OCI-LY3 (cell line): Measurements from ENCODE around the gene DIAPH2.

ENCODE experiments used
- H2AFZ ChIP-seq: fragments of 200-600, 300-600 bp; shearing (Covaris generic); 2 replicates; pipeline ENCODE4 v1.6.0; 2014; ENCODE audit warnings: antibody characterized with exemption, low read depth, low read length
- H3K27ac ChIP-seq: fragments of 200-600, 300-600 bp; sonication (generic); 2 replicates; pipeline ENCODE4 v1.5.1; 2014; ENCODE audit warnings: mild to moderate bottlenecking, low read length, moderate library complexity, mixed read lengths
- H3K27me3 ChIP-seq: fragments of 200-600, 300-600 bp; sonication (generic); 2 replicates; pipeline ENCODE4 v1.6.1; 2014; ENCODE audit warnings: low read depth, low read length, mixed read lengths
- H3K36me3 ChIP-seq: fragments of 200-600, 300-600 bp; sonication (generic); replicated peaks from 2 replicates; pipeline ENCODE3; 2014; ENCODE audit warnings: low read depth, low read length, mixed read lengths
- H3K4me1 ChIP-seq: fragments of 300-600, 200-600 bp; sonication (generic); 2 replicates; pipeline ENCODE4 v1.6.1; 2014; ENCODE audit warnings: low read length, mixed read lengths
- H3K4me2 ChIP-seq: fragments of 200-600, 300-600 bp; sonication (generic); 2 replicates; pipeline ENCODE4 v1.6.1; 2014; ENCODE audit warnings: low read length, mixed read lengths
- H3K4me3 ChIP-seq: fragments of 300-600, 200-600 bp; sonication (generic); 2 replicates; pipeline ENCODE4 v1.5.1; 2014; ENCODE audit warnings: antibody characterized with exemption, mild to moderate bottlenecking, low read length, moderate library complexity
- H3K79me2 ChIP-seq: fragments of 300-600, 200-600 bp; shearing (Covaris generic); 2 replicates; pipeline ENCODE4 v1.6.1; 2014; ENCODE audit warnings: mild to moderate bottlenecking, low read length, mixed read lengths
- H3K9ac ChIP-seq: fragments of 300-600, 200-600 bp; shearing (Covaris generic); 2 replicates; pipeline ENCODE4 v1.6.0; 2014; ENCODE audit warnings: mild to moderate bottlenecking, low read length, moderate library complexity
- H3K9me3 ChIP-seq: fragments of 200-600, 300-600 bp; shearing (Covaris generic); 2 replicates; pipeline ENCODE4 v1.6.1; 2014; ENCODE audit warnings: low read length, mixed read lengths; ENCODE audit not compliant: insufficient read depth
- H4K20me1 ChIP-seq: fragments of 200-600, 300-600 bp; sonication (generic); 2 replicates; pipeline ENCODE4 v1.6.1; 2016; ENCODE audit warnings: low read length, mixed read lengths; ENCODE audit not compliant: insufficient read depth
- CTCF ChIP-seq: fragments of 200-600, 300-600 bp; sonication (generic); IDR thresholded peaks from 2 replicates; pipeline ENCODE4 v1.5.1; 2014; ENCODE audit warnings: antibody characterized with exemption, low read length, low read depth
- EZH2phosphoT487 ChIP-seq: fragments of 200-600 bp; shearing (Covaris generic); IDR thresholded peaks from 2 replicates; pipeline ENCODE4 v1.6.1; 2018; ENCODE audit warnings: antibody characterized with exemption, mixed run types, low read depth

The DIAPH2 gene

GRCh38 chrX:97295954-97296353 lies 611.3 kb downstream of the DIAPH2 start:
- Histone ChIP-seq H3K9me3 (no peaks in the 10 kb centered on the region), H2AFZ (no peak overlapping the region), H3K9ac (no peak overlapping the region), H3K4me2 (no peak overlapping the region), H3K27ac (no peak overlapping the region), H3K27me3 (no peaks in the 10 kb centered on the region), H3K4me3 (no peak overlapping the region), H3K36me3 (no peaks in the 10 kb centered on the region), H3K79me2 (no peaks in the 10 kb centered on the region), H4K20me1 (no peaks in the 10 kb centered on the region), H3K4me1 (peaks cover 8% of the 10 kb centered on the region)
- TF ChIP-seq CTCF (no peak), EZH2phosphoT487 (no peak)

DNA sequence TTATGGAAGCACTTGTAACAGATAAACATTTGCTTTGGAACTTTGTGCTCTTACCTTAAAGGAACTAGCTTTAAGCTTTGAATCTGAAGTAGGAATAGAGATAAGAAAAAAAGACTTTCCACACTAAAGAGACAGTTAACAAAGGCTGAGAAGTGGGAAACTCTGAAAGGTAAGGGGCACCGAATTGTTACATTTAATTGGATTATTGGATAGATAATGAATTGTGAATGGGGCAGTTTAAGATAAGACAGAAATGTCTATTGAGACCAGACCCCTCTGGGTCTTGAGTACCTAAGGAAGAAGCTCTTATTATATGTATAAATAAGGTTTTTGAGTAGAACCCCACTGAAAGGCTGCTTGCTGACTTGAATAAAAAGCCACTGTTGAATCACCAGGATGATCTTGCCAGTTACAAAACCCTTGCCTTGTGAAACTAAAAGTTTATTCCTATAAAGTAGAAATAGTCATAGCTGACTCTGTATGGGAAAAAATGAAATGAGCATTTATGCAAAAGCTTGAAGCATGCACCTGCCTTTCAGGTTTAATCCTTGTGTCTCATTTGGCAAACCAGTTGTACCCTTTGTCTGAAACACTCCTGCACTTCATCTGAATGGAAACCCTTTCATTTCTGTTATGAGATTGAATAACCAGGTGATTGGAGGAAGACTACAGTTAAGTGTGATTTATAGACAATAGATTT lies 622.3 kb downstream of the DIAPH2 start:
- no peak overlapping the region for H3K9ac ChIP-seq
- no peaks in the 10 kb centered on the region for H3K9me3 ChIP-seq
- H3K27me3 ChIP-seq: no peaks in the 10 kb centered on the region
- H3K27ac ChIP-seq: no peak overlapping the region
- TF ChIP-seq CTCF (no peak), EZH2phosphoT487 (no peak)
- no peak overlapping the region for H3K4me2 ChIP-seq
- no peaks in the 10 kb centered on the region for H4K20me1 ChIP-seq
- H2AFZ ChIP-seq: no peak overlapping the region
- no peaks in the 10 kb centered on the region for H3K36me3 ChIP-seq
- H3K4me3 ChIP-seq: no peak overlapping the region
- no peaks in the 10 kb centered on the region for H3K4me1 ChIP-seq
- H3K79me2 ChIP-seq: no peaks in the 10 kb centered on the region

- TF ChIP-seq EZH2phosphoT487 (no peak), CTCF (no peak)
- H2AFZ ChIP-seq: no peak overlapping the region
- H3K27me3 ChIP-seq: no peaks in the 10 kb centered on the region
- no peak overlapping the region for H3K9ac ChIP-seq
- H3K9me3 ChIP-seq: no peaks in the 10 kb centered on the region
- no peaks in the 10 kb centered on the region for H4K20me1 ChIP-seq
- no peak overlapping the region for H3K4me3 ChIP-seq
- no peak overlapping the region for H3K27ac ChIP-seq
- H3K4me2 ChIP-seq: no peak overlapping the region
- no peaks in the 10 kb centered on the region for H3K36me3 ChIP-seq
- no peaks in the 10 kb centered on the region for H3K4me1 ChIP-seq
- no peaks in the 10 kb centered on the region for H3K79me2 ChIP-seq
These were observed 623.5 kb downstream of the DIAPH2 start for GRCh38 chrX:97308171-97308570.

- no peak overlapping the region for H3K27ac ChIP-seq
- no peak overlapping the region for H3K4me3 ChIP-seq
- no peak overlapping the region for H2AFZ ChIP-seq
- H3K27me3 ChIP-seq: no peaks in the 10 kb centered on the region
- H3K9me3 ChIP-seq: no peaks in the 10 kb centered on the region
- H3K4me2 ChIP-seq: no peak overlapping the region
- no peaks in the 10 kb centered on the region for H3K4me1 ChIP-seq
- H4K20me1 ChIP-seq: no peaks in the 10 kb centered on the region
- no peaks in the 10 kb centered on the region for H3K36me3 ChIP-seq
- no peaks in the 10 kb centered on the region for H3K79me2 ChIP-seq
- no peak for TF ChIP-seq CTCF
- no peak for TF ChIP-seq EZH2phosphoT487
- H3K9ac ChIP-seq: no peak overlapping the region
These were observed 625.0 kb downstream of the DIAPH2 start for GRCh38 chrX:97309487-97310116.
